Measurements from ENCODE around the gene CCDC136. TPM values are rescaled to one million over a fixed set of nuclear protein-coding genes. Genes with fewer than 3 reads are reported as not detected.

Gene CCDC136
- total and polyA plus RNA-seq, 2 experiments from 2014 or later: 27.1 to 55.7 TPM

DNA sequence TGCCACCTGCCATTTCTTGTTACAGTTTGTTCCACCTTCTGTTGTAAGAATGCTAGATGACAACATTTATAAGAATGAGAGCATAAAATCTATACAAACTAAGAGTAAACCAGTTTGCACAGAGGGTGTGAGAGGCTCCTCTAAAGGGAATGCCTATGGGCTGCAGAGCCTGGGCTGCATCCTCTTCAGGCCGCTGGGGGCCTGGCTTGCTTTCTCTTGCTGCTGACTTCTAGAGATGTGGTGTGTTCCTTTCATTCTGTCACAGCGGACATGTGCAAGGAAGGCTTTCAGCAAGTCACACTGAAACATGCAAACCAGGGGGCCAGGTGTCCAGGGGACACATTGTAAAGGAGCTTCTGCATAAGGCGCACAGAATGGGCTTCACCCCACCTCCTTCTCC, 63.8 kb downstream of the CCDC136 start:
- peaks cover 16% of the 10 kb centered on the region for H3K4me1 Mint-ChIP-seq
- TF ChIP-seq STAT1 (IDR thresholded peaks at IDR 0.05; ENCODE audit: unreplicated experiment): no peak
- no peak for TF ChIP-seq CREB1 (CRISPR knock-in tag; IDR thresholded peaks at IDR 0.05; ENCODE audit: low read depth)
- no peak for TF ChIP-seq JUNB (IDR thresholded peaks at IDR 0.05; ENCODE audit: unreplicated experiment)
- no peak for TF ChIP-seq ETS1 (IDR thresholded peaks at IDR 0.05)
- TF ChIP-seq ZNF331 (CRISPR knock-in tag; IDR thresholded peaks at IDR 0.05; ENCODE audit: low read depth): no peak
- TF ChIP-seq, protein P1, sequence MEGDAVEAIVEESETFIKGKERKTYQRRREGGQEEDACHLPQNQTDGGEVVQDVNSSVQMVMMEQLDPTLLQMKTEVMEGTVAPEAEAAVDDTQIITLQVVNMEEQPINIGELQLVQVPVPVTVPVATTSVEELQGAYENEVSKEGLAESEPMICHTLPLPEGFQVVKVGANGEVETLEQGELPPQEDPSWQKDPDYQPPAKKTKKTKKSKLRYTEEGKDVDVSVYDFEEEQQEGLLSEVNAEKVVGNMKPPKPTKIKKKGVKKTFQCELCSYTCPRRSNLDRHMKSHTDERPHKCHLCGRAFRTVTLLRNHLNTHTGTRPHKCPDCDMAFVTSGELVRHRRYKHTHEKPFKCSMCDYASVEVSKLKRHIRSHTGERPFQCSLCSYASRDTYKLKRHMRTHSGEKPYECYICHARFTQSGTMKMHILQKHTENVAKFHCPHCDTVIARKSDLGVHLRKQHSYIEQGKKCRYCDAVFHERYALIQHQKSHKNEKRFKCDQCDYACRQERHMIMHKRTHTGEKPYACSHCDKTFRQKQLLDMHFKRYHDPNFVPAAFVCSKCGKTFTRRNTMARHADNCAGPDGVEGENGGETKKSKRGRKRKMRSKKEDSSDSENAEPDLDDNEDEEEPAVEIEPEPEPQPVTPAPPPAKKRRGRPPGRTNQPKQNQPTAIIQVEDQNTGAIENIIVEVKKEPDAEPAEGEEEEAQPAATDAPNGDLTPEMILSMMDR (conservative IDR thresholded peaks at IDR 0.05; ENCODE audit: low read depth in 2 of 2): no peak
- no peak for TF ChIP-seq NANOG (IDR thresholded peaks at IDR 0.05; ENCODE audit: borderline replicate concordance)
- no peak for TF ChIP-seq ZNF114 (CRISPR knock-in tag; IDR thresholded peaks at IDR 0.05)
- no peak for TF ChIP-seq EZH2 (IDR thresholded peaks at IDR 0.05; ENCODE audit: low read depth, unreplicated experiment)
- TF ChIP-seq EZH2phosphoT487 (IDR thresholded peaks at IDR 0.05; ENCODE audit: unreplicated experiment): no peak
- no peak for TF ChIP-seq ZNF462 (CRISPR knock-in tag; IDR thresholded peaks at IDR 0.05)
- no peak for TF ChIP-seq REST (IDR thresholded peaks at IDR 0.05; ENCODE audit: unreplicated experiment)
- TF ChIP-seq POLR2AphosphoS5 (IDR thresholded peaks at IDR 0.05; ENCODE audit: low read depth): no peak
- H3K27ac ChIP-seq (ENCODE audit: low read depth): no peak overlapping the region
- H3K4me1 ChIP-seq (ENCODE audit: insufficient read depth): no peaks in the 10 kb centered on the region
- H3K4me2 ChIP-seq: no peak overlapping the region
- no peaks in the 10 kb centered on the region for H3K9me2 ChIP-seq (ENCODE audit: insufficient read depth)
- H4K20me1 ChIP-seq (replicated peaks; ENCODE audit: insufficient read depth): no peaks in the 10 kb centered on the region
- no peaks in the 10 kb centered on the region for H3K9me3 Mint-ChIP-seq
- no peak overlapping the region for H3K27ac Mint-ChIP-seq
- no peaks in the 10 kb centered on the region for H3K79me2 ChIP-seq (replicated peaks; ENCODE audit: insufficient read depth)
- H3K27me3 ChIP-seq (ENCODE audit: insufficient read depth): no peaks in the 10 kb centered on the region
- DNase-seq (ENCODE audit: low spot score) (no peak), ATAC-seq (no peak)
- no peaks in the 10 kb centered on the region for H3K36me3 ChIP-seq (ENCODE audit: insufficient read depth)
- no peak overlapping the region for H2AFZ ChIP-seq
- no peaks in the 10 kb centered on the region for H3F3A ChIP-seq (replicated peaks; ENCODE audit: low read depth)
- H3K4me3 ChIP-seq: no peak overlapping the region
- H3K27me3 Mint-ChIP-seq (ENCODE audit: insufficient read depth, low read depth, poor library complexity): peaks cover 14% of the 10 kb centered on the region
- H3K36me3 Mint-ChIP-seq (ENCODE audit: low read depth): no peaks in the 10 kb centered on the region
- no peak overlapping the region; the same call in 2 of the 3 replicates for H3K4me3 Mint-ChIP-seq

Data from GM23338 (cell line).